Anterior cingulate cortex (tissue), 58 donors: Measurements from ENCODE around the gene PHLDB1.

ENCODE experiments used
- DNase-seq, 58 donors: peaks; one replicate each; lab custom pipeline; 2025; lab: John Stamatoyannopoulos, UW

The PHLDB1 gene

DNA sequence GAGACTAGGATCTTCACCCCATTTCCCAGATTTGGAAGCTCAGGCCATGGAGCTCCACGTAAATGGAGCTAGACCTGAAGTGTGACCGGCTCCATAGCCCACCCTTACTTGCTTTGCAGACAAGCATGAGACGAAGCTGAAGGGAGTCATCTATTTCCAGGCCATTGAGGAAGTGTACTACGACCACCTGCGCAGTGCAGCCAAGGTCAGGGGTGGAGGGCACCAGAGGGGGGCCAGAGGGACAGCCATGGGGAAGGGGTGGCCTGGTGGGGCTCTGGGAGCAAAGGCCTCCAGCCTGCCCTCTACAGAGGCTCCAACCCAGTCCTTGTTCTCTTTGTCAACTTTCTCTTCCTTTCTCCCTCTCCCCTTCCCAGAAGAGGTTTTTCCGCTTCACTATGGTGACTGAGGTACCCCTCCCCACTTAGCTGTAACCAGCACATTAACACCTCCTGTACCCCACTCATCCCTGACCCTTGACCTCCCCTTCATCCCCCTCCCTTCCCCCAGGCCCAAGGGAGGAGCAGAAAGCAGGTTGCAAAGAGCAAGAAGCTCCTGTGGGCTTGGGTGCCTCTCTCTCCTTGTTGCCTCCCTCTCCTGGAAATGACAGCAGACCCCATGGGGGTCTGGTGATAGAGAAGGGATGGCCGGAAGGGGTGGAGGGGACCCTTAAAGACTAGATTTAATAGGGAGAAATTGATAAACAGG lies 48.2 kb downstream of the PHLDB1 start:
- DNase-seq, result no peak

DNA sequence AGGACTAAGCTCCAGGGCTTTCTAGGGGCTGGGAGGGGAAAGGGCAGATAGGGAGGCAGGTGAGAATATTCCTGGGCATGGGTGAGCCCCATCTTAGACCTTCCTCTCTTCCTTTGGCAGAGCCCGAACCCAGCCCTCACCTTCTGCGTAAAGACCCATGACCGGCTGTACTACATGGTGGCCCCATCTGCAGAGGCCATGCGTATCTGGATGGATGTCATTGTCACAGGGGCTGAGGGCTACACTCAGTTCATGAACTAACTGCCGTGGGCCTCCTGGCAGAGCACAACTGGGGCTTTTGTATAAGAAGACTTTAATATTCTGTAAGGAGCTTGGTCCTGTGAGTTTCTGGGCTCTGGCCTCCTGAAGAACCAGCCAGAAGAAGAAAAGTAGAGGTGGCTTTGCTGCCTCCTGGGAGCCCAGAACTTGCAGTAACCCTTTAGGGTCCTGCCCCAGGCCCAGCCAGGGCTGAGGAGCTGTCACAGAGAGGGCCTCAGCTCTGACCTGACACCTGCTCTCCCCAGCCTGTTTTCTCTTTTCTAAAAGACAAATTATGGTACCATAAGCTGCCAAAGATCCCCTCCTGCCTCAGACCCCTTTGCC lies 49.2 kb downstream of the PHLDB1 start:
- DNase-seq, result peak in 5 of 58 donors; percentile 23 to 53 (median 29)

GRCh38 chr11:118657238-118657637 lies 49.8 kb downstream of the PHLDB1 start:
- DNase-seq, result no peak

DNA sequence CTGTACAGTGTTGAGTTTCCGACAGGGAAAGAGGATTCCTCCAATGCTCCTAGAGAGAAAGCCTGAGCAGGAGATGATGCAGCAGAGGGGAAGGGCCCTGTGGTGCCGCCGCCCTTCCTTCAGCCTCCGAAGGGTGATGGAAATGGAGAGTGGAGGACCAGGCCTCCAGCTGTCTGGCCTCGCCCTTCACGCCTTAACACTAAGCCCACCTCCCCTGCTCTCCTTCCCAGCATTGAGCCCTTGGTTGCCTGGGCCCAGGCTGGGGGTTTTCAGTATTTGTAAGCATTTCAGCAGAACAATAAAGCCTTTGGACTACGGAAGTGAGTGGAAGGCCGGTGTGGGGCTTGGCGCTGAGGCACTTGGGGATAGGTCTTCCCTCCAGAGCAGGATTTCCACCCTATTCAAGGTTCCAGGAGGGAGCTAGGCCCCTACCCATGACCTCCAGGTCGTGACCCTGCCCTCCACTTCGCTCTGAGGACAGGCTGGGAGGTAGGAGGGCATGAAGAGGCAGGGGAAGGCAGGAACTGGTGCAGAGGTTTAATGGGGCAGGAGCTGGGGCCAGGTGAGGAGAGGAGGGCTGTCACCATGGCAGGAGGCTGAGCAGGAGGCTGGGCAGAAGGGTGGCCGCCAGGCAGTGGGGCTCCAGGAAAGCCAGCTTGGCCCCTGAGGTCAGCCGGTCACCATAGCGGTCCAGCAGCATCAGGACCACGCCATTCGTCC lies 50.5 kb downstream of the PHLDB1 start:
- no peak for DNase-seq

GRCh38 chr11:118658429-118659313 lies 51.3 kb downstream of the PHLDB1 start:
- peak in 1 of 58 donors; percentile 20 for DNase-seq

GRCh38 chr11:118659314-118659952 lies 52.0 kb downstream of the PHLDB1 start:
- peak in 57 of 58 donors; percentile 19 to 91 (median 77) for DNase-seq

DNA sequence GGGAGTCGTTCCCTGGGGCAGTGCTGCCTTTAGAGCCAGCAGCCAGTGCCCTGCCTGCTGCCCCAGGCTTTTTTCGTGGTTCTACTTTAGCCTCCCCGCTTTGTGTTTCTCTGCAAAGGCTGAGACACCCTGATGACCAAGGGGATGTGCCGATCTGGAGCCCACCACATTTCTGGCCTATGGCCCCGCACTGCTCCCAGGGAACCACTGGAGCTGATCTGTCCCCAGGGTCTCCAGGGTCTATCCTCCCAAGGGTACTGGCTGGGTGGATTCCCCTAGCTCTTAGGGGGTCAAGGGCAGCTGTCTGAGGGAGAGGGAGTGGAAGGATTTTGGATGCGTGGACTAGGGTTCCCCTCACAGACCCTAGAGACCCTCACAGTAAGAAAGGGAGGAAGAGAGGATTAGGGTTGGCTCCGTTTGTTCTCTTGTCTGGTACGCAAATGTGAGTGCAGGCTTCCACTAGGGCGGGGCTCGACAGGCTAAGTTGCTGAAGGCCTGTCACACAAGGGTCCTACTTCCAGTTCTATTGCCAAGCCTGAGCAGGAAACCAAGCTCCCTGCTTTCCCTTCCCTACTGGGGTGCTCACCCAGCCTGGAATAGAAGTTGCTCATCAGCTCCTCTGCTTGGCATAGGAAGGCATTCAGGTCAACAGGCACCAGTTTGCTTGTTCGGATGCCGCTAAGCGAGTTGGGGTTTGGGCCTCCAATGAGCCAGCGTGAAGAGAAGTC lies 52.7 kb downstream of the PHLDB1 start:
- DNase-seq, result no peak

DNA sequence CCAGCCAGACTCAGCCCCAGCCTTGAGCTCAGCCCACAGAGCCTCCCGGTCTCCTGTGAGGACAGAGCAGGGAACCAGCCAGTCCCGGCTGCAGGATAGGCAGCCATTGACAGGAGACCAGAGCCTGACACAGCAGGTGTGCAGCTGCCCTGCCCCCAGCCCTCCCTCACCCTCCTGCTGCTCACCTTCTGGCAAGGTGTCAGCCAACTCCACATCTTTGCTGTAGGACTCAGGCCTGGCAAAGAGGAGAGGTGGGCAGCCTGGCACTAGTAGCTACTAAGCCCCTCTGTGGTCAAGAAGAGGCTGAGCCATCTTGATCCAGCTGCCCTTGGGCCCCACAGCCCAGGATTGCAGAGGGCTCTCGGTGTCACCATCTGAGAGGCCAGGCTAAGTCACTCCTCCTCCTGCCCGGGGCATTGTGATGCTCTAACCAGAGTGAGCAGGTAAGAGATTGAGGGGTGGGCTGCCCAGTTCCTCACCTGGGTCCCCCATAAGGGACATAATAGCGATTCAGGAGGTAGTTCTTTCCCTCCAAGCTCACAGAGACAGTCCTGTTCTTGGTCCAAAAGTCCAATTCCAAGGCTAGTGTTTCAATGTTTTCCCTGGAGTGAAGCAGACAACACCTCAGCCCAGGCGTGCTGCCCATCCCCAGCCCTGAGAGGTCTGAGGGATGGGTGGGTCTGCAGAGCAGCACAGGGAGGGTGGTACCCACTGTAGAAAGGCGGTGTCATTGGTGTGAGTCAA lies 53.4 kb downstream of the PHLDB1 start:
- DNase-seq, result no peak

- DNase-seq, result no peak
These were observed 54.2 kb downstream of the PHLDB1 start for GRCh38 chr11:118661425-118662301.

DNA sequence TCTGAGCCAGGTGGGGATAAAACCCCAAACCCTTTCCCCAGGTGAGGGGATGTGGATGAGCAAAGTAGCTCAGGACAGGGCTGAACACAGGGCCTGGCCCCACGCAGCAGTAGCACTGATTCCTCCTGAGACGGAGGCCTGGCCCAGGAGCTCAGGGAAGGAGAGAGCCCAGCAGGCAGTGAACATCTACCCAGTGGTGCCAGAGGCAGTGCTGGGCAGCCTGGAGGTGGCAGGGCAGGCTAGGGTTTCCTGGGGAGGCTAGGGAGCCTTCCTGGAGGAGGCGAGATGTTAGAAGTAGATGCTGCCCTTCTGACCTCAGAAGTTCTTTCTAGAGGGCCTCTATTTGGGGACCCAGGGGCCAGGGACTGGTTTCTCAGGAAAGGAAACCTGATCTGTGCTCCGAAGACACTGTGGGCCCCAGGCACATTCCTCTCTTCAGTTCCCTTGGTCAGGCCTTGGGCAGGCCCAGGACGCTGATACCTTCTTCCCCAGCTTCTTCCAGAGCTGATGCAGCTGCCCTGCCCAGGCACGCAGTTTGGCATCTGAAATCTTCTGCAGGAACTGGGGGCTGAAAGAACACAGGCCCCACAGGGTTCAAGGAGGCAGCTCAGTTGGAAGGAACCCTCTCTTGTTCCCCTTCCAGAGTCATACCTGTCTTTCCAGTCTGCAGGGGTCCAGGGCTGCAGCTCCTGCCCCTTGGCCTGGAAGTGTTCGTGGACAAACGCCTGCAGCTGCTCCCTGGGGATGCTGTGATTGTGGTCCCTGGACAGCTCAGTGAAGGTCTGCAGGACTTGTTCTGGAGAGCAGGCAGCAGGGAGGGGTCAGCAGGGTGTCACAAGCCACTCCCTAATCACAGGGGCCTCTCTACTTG lies 55.2 kb downstream of the PHLDB1 start:
- no peak for DNase-seq

DNA sequence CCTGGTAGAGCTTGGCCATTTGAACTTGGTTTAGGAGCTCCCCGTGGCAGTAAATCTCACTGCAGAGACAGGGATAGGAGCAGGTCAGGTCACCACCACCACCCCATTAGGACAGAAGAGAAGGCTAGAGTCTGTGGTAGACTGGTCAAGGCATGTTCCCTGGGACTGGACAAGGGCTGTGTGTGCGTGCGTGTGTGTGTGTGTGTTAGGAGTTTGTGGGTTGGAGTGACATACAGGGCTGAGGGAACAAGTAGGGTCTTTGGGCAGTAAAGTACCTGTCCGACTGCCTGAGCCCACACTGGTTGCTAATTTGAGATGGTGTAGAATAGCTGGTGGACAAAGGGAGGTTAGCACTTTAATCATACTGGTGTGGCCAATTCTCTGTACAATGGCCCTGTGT lies 56.0 kb downstream of the PHLDB1 start:
- no peak for DNase-seq

DNA sequence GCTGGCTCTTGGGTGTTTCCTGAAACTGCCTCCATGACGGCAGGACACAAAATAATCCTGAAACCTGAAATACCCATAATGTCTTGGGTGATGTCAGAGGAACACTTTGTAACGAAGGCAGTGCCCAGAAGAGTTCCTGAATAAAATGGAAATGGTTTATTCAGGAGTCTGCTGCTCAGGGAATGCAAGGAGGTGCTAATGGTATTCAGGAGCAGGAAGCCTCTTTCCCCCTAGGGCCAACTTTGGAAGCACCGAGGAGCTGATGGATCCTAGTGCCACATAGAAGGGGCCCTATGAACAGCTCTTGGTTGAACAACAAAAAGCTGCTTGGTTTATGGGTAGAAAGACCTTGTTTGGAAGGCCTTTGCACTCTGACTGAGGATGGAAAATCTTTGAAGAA lies 56.5 kb downstream of the PHLDB1 start:
- DNase-seq, result no peak

- DNase-seq, result no peak
These were observed 59.0 kb downstream of the PHLDB1 start for GRCh38 chr11:118666371-118666770.

DNA sequence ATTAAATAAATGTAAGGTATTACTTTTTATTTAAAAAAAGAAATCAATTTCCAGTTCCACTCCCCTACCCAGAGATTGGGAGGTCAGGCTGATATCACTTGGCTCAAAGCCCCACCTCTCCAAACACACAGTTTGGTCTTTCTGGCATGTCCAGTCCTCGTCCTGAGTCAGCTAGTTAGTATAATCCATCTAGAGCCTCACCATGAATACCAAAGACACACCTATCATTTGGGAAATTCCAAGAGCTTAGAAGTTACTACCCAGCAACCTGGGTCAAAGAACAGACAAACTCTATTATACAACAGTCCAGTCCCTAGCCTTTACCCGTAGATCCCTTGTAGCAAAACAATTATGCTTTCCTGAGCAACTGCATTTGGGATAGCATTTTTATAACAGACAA lies 62.6 kb downstream of the PHLDB1 start:
- DNase-seq, result no peak

DNA sequence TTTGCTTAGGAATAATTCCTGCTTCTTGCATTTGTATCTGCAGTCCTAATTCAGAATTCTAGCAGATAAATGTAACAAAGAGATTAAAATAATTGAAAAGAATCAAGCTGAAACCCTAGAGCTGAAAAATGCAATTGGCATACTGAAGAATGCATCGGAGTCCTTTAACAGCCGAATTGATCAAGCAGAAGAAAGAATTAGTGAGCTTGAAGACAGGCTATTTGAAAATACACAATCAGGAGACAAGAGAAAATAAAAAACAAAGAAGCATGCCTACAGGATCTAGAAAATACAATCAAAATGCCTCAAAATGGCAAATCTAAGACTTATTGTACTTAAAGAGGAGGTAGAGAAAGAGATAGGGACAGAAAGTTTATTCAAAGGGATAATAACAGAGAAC lies 63.8 kb downstream of the PHLDB1 start:
- DNase-seq, result no peak

- DNase-seq, result no peak
These were observed 65.4 kb downstream of the PHLDB1 start for GRCh38 chr11:118672846-118673245.
